ENCODE measurements around the gene TIAM2. TPM values are rescaled to one million over a fixed set of nuclear protein-coding genes. Genes with fewer than 3 reads are reported as not detected.

TIAM2 gene
- total RNA-seq, 4 donors from 2014 or later = 6.5 to 13.4 (median 10.7) TPM

DNA sequence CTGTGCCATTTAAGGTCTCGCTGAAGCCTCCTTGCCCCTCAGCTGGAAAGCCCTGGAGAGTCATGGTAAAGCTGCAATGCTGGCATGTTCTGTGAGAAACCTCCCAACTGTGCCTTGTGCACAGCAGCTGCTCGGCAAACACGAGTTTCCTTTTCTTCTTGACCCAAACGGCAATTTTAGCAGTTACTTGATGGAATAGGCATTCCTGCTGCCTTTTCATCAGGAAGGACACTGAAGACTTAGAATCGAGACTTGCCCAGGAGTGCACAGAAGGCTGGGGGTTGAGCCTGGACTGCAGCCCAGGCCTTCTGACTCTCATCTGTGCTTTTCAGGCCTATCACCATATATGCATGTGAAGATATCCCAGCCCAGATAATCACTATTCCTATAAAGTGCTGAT is 240.0 kb downstream of the TIAM2 start:
- TF ChIP-seq CTCF (IDR thresholded peaks at IDR 0.05; ENCODE audit: low read depth) = no peak

DNA sequence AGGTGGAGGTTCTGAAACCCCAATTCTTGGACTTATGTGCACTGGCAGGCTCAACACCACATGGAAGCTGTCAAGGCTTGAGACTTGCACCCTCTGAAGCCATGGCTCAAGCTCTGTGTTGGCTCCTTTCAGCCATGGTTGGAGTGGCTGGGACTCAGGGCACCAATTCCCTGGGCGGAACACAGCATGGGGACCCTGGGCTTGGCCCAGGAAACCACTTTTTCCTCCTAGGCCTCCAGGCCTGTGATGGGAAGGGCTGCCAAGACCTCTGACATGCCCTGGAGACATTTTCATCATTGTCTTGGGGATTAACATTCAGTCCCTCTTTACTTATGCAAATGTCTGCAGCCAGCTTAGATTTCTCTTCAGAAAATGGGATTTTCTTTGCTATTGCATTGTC is 242.5 kb downstream of the TIAM2 start:
- no peak for TF ChIP-seq CTCF (IDR thresholded peaks at IDR 0.05; ENCODE audit: low read depth)

- TF ChIP-seq CTCF (IDR thresholded peaks at IDR 0.05; ENCODE audit: low read depth) = no peak
These were observed 245.9 kb downstream of the TIAM2 start for GRCh38 chr6:155240905-155241600.

- TF ChIP-seq CTCF (IDR thresholded peaks at IDR 0.05; ENCODE audit: low read depth) = no peak
These were observed 246.9 kb downstream of the TIAM2 start for GRCh38 chr6:155241966-155242365.

DNA sequence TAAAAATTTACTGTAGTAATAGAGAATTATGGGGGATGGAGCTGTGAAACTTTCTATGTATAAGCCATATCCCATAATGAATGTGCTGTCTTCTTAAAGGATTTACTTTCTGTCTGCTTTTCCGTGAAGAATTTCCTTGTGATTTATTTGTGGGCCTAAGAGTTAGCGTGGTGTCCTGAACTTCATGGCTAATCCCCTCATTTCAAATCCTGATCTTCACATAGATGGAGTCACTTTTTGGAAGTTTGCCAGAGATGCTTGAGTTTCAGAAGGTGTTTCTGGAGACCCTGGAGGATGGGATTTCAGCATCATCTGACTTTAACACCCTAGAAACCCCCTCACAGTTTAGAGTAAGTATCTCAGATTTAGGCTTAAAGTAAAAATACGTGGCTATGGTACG is 249.3 kb downstream of the TIAM2 start:
- TF ChIP-seq CTCF (IDR thresholded peaks at IDR 0.05; ENCODE audit: low read depth) = no peak

DNA sequence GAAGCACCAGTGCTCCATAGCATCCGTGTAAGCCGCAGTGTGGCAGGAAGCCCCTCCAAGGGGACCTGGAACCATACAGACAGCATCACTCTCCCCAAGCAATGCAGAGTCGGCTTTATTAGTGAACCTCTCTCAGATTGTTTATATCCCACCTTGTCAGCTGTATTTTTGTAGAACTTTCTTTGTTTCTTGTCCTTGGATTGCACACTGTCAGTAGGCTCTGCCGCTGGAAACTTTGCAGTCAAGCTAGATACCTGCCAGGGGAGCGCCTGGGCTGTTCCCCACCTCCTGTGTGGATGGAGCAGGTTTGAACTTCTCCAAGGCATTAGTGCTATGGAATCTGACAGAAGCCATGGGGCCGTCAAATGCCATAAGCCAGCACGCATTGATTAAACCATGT is 250.1 kb downstream of the TIAM2 start:
- no peak for TF ChIP-seq CTCF (IDR thresholded peaks at IDR 0.05; ENCODE audit: low read depth)

- TF ChIP-seq CTCF (IDR thresholded peaks at IDR 0.05; ENCODE audit: low read depth) = no peak
These were observed 250.7 kb downstream of the TIAM2 start for GRCh38 chr6:155245831-155246230.

All from subcutaneous adipose tissue (tissue), 4 donors.